A549 (cell line): ENCODE data around the gene SLC37A1.

Experiments
- FOXS1 ChIP-seq: fragments of 250-450 bp; sonication (Bioruptor Pico); IDR thresholded peaks from 2 replicates; pipeline ENCODE4 v1.5.0; 2020; ENCODE audit warnings: mild to moderate bottlenecking, moderate library complexity
- PHF8 ChIP-seq: fragments of 200-600 bp; sonication (generic); IDR thresholded peaks from 2 replicates; pipeline ENCODE4 v1.6.1; 2016; ENCODE audit warnings: low read depth, mild to moderate bottlenecking, antibody characterized with exemption, moderate library complexity, borderline replicate concordance
- RAD21 ChIP-seq, 2 experiments: fragments of >200 bp in 1 of 2; sonication (Bioruptor Twin) in 1 of 2; formaldehyde crosslinking in 1 of 2; IDR thresholded peaks in 1 of 2; conservative IDR thresholded peaks in 1 of 2; 2 replicates in 1 of 2; 3 replicates in 1 of 2; pipeline ENCODE4 v1.6.1; 2012 to 2018; ENCODE audit warnings: inconsistent platforms in 1 of 2
- SREBF2 ChIP-seq: fragments of 450-650 bp; IDR thresholded peaks from 2 replicates; pipeline ENCODE4 v1.6.1; 2014; ENCODE audit warnings: mild to moderate bottlenecking, moderate library complexity
- TF ChIP-seq, protein P1 (sequence below): fragments of 250-450 bp; sonication (Bioruptor Pico); IDR thresholded peaks from 2 replicates; pipeline ENCODE4 v1.5.0; 2021; ENCODE audit warnings: mild to moderate bottlenecking, moderate library complexity, borderline replicate concordance

DNA sequence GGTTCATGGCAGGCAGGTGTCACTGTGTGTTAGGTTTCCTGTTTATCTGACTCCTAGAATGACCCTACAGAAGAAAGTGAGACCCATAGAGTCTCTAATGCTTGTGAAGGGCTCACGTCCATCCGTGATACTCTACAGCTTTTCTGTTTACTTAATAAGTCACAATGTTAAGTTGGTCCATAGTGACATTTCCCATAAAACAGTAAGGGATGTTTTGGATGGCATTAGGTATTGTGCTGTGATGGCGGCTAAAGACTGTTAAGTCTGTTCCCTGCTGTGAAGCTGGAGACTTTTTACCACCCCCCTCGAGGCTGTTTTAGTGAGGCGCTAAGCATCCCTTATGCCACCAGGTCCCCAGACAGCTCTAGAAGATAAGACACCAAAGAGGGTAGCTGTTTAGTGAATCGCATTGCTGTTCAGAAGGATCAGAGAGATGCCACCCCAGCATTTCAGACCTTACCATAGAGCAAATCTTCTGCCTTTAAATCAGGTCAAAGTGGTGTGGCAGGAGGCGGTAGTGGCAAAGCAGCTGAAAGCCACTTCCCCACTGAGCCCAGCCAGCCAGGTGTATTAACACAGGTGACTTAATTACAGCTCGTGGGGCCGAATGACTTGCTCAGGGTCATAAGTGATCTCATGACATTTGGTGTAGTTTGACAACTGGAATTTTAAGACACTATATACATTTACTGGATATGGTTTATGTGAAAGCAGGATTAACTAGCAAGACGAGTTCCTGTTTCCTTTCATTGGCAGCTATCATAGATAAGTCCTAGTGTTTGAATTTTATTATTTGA lies 25.0 kb downstream of the SLC37A1 start:
- TF ChIP-seq FOXS1 (CRISPR knock-in tag): no peak
- no peak for TF ChIP-seq RAD21 (conservative IDR thresholded peaks at IDR 0.05 in 1 of 2, IDR thresholded peaks at IDR 0.05 in 1 of 2)
- no peak for TF ChIP-seq PHF8
- TF ChIP-seq, protein P1, sequence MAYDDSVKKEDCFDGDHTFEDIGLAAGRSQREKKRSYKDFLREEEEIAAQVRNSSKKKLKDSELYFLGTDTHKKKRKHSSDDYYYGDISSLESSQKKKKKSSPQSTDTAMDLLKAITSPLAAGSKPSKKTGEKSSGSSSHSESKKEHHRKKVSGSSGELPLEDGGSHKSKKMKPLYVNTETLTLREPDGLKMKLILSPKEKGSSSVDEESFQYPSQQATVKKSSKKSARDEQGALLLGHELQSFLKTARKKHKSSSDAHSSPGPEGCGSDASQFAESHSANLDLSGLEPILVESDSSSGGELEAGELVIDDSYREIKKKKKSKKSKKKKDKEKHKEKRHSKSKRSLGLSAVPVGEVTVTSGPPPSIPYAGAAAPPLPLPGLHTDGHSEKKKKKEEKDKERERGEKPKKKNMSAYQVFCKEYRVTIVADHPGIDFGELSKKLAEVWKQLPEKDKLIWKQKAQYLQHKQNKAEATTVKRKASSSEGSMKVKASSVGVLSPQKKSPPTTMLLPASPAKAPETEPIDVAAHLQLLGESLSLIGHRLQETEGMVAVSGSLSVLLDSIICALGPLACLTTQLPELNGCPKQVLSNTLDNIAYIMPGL (CRISPR knock-in tag): no peak
- no peak for TF ChIP-seq SREBF2
